HCT116 (cell line): ENCODE data around the gene NUDT11.
A peak's percentile ranks its signal among the peaks of the same experiment; 100 is the strongest.

ENCODE experiments used
- ATF3 ChIP-seq: IDR thresholded peaks from 2 replicates; pipeline ENCODE4 v1.6.1; 2012
- CEBPB ChIP-seq: IDR thresholded peaks from 2 replicates; pipeline ENCODE4 v1.6.1; 2012; ENCODE audit warnings: low read depth
- CTCF ChIP-seq, 3 experiments: fragments of 200-600 bp in 1 of 3; sonication (generic) in 1 of 3; IDR thresholded peaks in 2 of 3; conservative IDR thresholded peaks in 1 of 3; 2 replicates each; pipeline ENCODE4 v1.5.1; 2012 to 2017; ENCODE audit warnings: low read depth in 2 of 3, low read length in 2 of 3, antibody characterized with exemption in 1 of 3, borderline replicate concordance in 1 of 3, control low read depth in 1 of 3, mild to moderate bottlenecking in 1 of 3, mixed read lengths in 1 of 3, mixed run types in 1 of 3, moderate library complexity in 1 of 3; ENCODE audit not compliant: insufficient read depth in 1 of 3
- ELF1 ChIP-seq: IDR thresholded peaks from 2 replicates; pipeline ENCODE4 v1.6.1; 2012; ENCODE audit warnings: low read depth, borderline replicate concordance
- EZH2 ChIP-seq: fragments of 200-600 bp; sonication (generic); IDR thresholded peaks from 2 replicates; pipeline ENCODE4 v1.6.1; 2017; ENCODE audit warnings: antibody characterized with exemption, mixed run types
- MAX ChIP-seq: IDR thresholded peaks from 2 replicates; pipeline ENCODE4 v1.6.1; 2012
- POLR2A ChIP-seq: IDR thresholded peaks from 2 replicates; pipeline ENCODE4 v1.7.0; 2011; ENCODE audit warnings: borderline replicate concordance; ENCODE audit not compliant: insufficient read depth, insufficient read length; ENCODE audit errors: extremely low read depth
- POLR2AphosphoS5 ChIP-seq: IDR thresholded peaks from 2 replicates; pipeline ENCODE4 v1.6.1; 2011; ENCODE audit warnings: mild to moderate bottlenecking, low read depth, low read length, moderate library complexity
- REST ChIP-seq: IDR thresholded peaks from 2 replicates; pipeline ENCODE4 v1.6.1; 2012; ENCODE audit warnings: low read depth
- SIN3A ChIP-seq: IDR thresholded peaks from 2 replicates; pipeline ENCODE4 v1.6.1; 2012; ENCODE audit warnings: low read depth
- SP1 ChIP-seq: IDR thresholded peaks from 2 replicates; pipeline ENCODE4 v1.6.1; 2012; ENCODE audit warnings: low read depth
- ZBTB33 ChIP-seq: IDR thresholded peaks from 2 replicates; pipeline ENCODE4 v1.6.1; 2011; ENCODE audit warnings: mild to moderate bottlenecking, low read length, moderate library complexity; ENCODE audit not compliant: insufficient replicate concordance; ENCODE audit errors: extremely low read depth
- ZNF274 ChIP-seq: fragments of 200-500 bp; sonication (Bioruptor generic); IDR thresholded peaks from 2 replicates; pipeline ENCODE4 v1.6.1; 2014; ENCODE audit warnings: mild to moderate bottlenecking, low read depth, low read length, inconsistent platforms

- TF ChIP-seq CTCF (IDR thresholded peaks at IDR 0.05 in 2 of 3, conservative IDR thresholded peaks at IDR 0.05 in 1 of 3; ENCODE audit: borderline replicate concordance in 1 of 3, insufficient read depth in 1 of 3, low read depth in 2 of 3, low read length in 2 of 3) (peak in 1 of 3 experiments; percentile 15; a peak in 1 of 6 replicates), POLR2A (no peak), EZH2 (no peak), ELF1 (no peak), ATF3 (no peak), CEBPB (no peak), MAX (no peak), SP1 (no peak), ZNF274 (no peak), SIN3A (no peak), POLR2AphosphoS5 (no peak), ZBTB33 (no peak), REST (no peak)
Observed at GRCh38 chrX:51494409-51494808, 2.0 kb downstream of the NUDT11 start.
